H9 (cell line): ENCODE data around the gene ITGA1. TPM values are rescaled to one million over a fixed set of nuclear protein-coding genes. Genes with fewer than 3 reads are reported as not detected.

Experiments
- DNase-seq: peaks from one replicate; pipeline ENCODE4 v3.0.0-alpha.2; 2017
- H2AFZ ChIP-seq: one replicate; pipeline ENCODE4 v1.6.1; 2013; ENCODE audit warnings: mild to moderate bottlenecking, low read length, control low read depth, moderate library complexity
- H2AK5ac ChIP-seq: 2 replicates; pipeline ENCODE4 v1.6.1; 2013; ENCODE audit warnings: low read length, control low read depth, mixed read lengths; ENCODE audit not compliant: insufficient read length
- H2BK120ac ChIP-seq: one replicate; pipeline ENCODE4 v1.6.1; 2013; ENCODE audit warnings: low read depth, mild to moderate bottlenecking, low read length, control low read depth, inconsistent platforms; ENCODE audit not compliant: poor library complexity, severe bottlenecking
- H2BK12ac ChIP-seq: 2 replicates; pipeline ENCODE4 v1.6.1; 2013; ENCODE audit warnings: low read length, control low read depth, mixed read lengths, low read depth; ENCODE audit not compliant: insufficient read length
- H2BK15ac ChIP-seq: 2 replicates; pipeline ENCODE4 v1.6.1; 2013; ENCODE audit warnings: low read depth, low read length, control low read depth
- H2BK20ac ChIP-seq: one replicate; pipeline ENCODE4 v1.6.1; 2013; ENCODE audit warnings: low read depth, mild to moderate bottlenecking, low read length, control low read depth, inconsistent platforms; ENCODE audit not compliant: poor library complexity, severe bottlenecking
- H2BK5ac ChIP-seq: 2 replicates; pipeline ENCODE4 v1.6.1; 2013; ENCODE audit warnings: low read length, control low read depth, mixed read lengths; ENCODE audit not compliant: insufficient read length
- H3K14ac ChIP-seq: 2 replicates; pipeline ENCODE4 v1.6.1; 2013; ENCODE audit warnings: low read length, control low read depth; ENCODE audit not compliant: insufficient read depth
- H3K18ac ChIP-seq: 2 replicates; pipeline ENCODE4 v1.6.1; 2013; ENCODE audit warnings: low read depth, mild to moderate bottlenecking, mixed read lengths, low read length, control low read depth; ENCODE audit not compliant: insufficient read length
- H3K23ac ChIP-seq: 2 replicates; pipeline ENCODE4 v1.6.1; 2013; ENCODE audit warnings: low read length, control low read depth, mixed read lengths, low read depth; ENCODE audit not compliant: insufficient read length
- H3K23me2 ChIP-seq: 2 replicates; pipeline ENCODE4 v1.6.1; 2013; ENCODE audit warnings: low read depth, mild to moderate bottlenecking, mixed read lengths, low read length, control low read depth; ENCODE audit not compliant: insufficient read length, poor library complexity, severe bottlenecking
- H3K27ac ChIP-seq: 2 replicates; pipeline ENCODE4 v1.5.1; 2013; ENCODE audit warnings: low read length, control low read depth, mixed read lengths, low read depth; ENCODE audit not compliant: insufficient read length
- H3K27me3 ChIP-seq: 2 replicates; pipeline ENCODE4 v1.6.1; 2013; ENCODE audit warnings: low read length, control low read depth, inconsistent platforms; ENCODE audit not compliant: insufficient read depth
- H3K4ac ChIP-seq: 2 replicates; pipeline ENCODE4 v1.6.1; 2013; ENCODE audit warnings: low read depth, mild to moderate bottlenecking, control low read depth, inconsistent platforms, low read length, moderate library complexity
- H3K4me1 ChIP-seq: 2 replicates; pipeline ENCODE4 v1.6.1; 2013; ENCODE audit warnings: low read length, control low read depth, inconsistent platforms; ENCODE audit not compliant: insufficient read depth
- H3K4me2 ChIP-seq: 2 replicates; pipeline ENCODE4 v1.6.1; 2013; ENCODE audit warnings: low read length, control low read depth, mixed read lengths; ENCODE audit not compliant: insufficient read length, insufficient read depth
- H3K56ac ChIP-seq: 2 replicates; pipeline ENCODE4 v1.6.1; 2013; ENCODE audit warnings: low read depth, mild to moderate bottlenecking, mixed read lengths, low read length, control low read depth; ENCODE audit not compliant: insufficient read length
- H3K79me1 ChIP-seq: 2 replicates; pipeline ENCODE4 v1.6.1; 2013; ENCODE audit warnings: low read depth, mild to moderate bottlenecking, moderate library complexity, low read length, control low read depth, inconsistent platforms; ENCODE audit not compliant: insufficient read depth, poor library complexity, severe bottlenecking
- H3K79me2 ChIP-seq: 2 replicates; pipeline ENCODE4 v1.6.1; 2013; ENCODE audit warnings: low read length, control low read depth, inconsistent platforms; ENCODE audit not compliant: insufficient read depth
- H3K9ac ChIP-seq: 2 replicates; pipeline ENCODE4 v1.6.1; 2013; ENCODE audit warnings: low read length, control low read depth, mixed read lengths; ENCODE audit not compliant: insufficient read length; ENCODE audit errors: extremely low read depth
- H3K9me3 ChIP-seq: one replicate; pipeline ENCODE4 v1.6.1; 2013; ENCODE audit warnings: low read depth, low read length, inconsistent platforms; ENCODE audit not compliant: control insufficient read depth
- H3T11ph ChIP-seq: one replicate; pipeline ENCODE4 v1.6.1; 2013; ENCODE audit warnings: mild to moderate bottlenecking, low read length, control low read depth, inconsistent platforms
- H4K20me1 ChIP-seq: one replicate; pipeline ENCODE4 v1.6.1; 2013; ENCODE audit not compliant: control insufficient read depth, insufficient read length, insufficient read depth
- H4K5ac ChIP-seq: 2 replicates; pipeline ENCODE4 v1.6.1; 2013; ENCODE audit warnings: low read depth, mild to moderate bottlenecking, mixed read lengths, low read length, control low read depth; ENCODE audit not compliant: insufficient read length
- H4K8ac ChIP-seq: replicated peaks from 2 replicates; pipeline ENCODE4 v1.6.1; 2013; ENCODE audit warnings: low read length, control low read depth, mixed read lengths, low read depth; ENCODE audit not compliant: insufficient read length
- H4K91ac ChIP-seq: 2 replicates; pipeline ENCODE4 v1.6.1; 2013; ENCODE audit warnings: low read depth, mild to moderate bottlenecking, moderate library complexity, mixed read lengths, low read length, control low read depth; ENCODE audit not compliant: insufficient read length
- H3K27ac Mint-ChIP-seq, 3 experiments: 2 replicates in 2 of 3; 3 replicates in 1 of 3; pipeline ENCODE4 v1.8.0; 2020 to 2021; ENCODE audit warnings: mixed read lengths in 3 of 3, mild to moderate bottlenecking in 1 of 3, moderate library complexity in 1 of 3
- H3K27me3 Mint-ChIP-seq: 2 replicates; pipeline ENCODE4 v1.8.0; 2021; ENCODE audit warnings: low read depth, mild to moderate bottlenecking, moderate library complexity, mixed read lengths
- H3K36me3 Mint-ChIP-seq, 3 experiments: 2 replicates in 2 of 3; 3 replicates in 1 of 3; pipeline ENCODE4 v1.8.0; 2020 to 2021; ENCODE audit warnings: low read depth in 3 of 3, mixed read lengths in 3 of 3; ENCODE audit not compliant: insufficient read depth in 1 of 3
- H3K4me1 Mint-ChIP-seq, 2 experiments: 2 replicates each; pipeline ENCODE4 v1.8.0; 2020; ENCODE audit warnings: mixed read lengths in 2 of 2
- H3K4me3 Mint-ChIP-seq, 2 experiments: 2 replicates in 1 of 2; 3 replicates in 1 of 2; pipeline ENCODE4 v1.8.0; 2020 to 2021; ENCODE audit warnings: mild to moderate bottlenecking in 2 of 2, mixed read lengths in 2 of 2, moderate library complexity in 1 of 2
- H3K9me3 Mint-ChIP-seq, 2 experiments: 2 replicates in 1 of 2; 3 replicates in 1 of 2; pipeline ENCODE4 v1.8.0; 2020; ENCODE audit warnings: mild to moderate bottlenecking in 2 of 2, mixed read lengths in 2 of 2, moderate library complexity in 1 of 2
- CTCF ChIP-seq: fragments of 200-600 bp; sonication (generic); conservative IDR thresholded peaks from 3 replicates; pipeline ENCODE4 v1.8.0; 2021; ENCODE audit warnings: antibody characterized with exemption, mild to moderate bottlenecking
- WGBS: extraction: QIAGEN DNeasy Blood & Tissue Kit; methylation state at CpG from one replicate; pipeline ENCODE4 v1.1.7; 2013; ENCODE audit warnings: missing lambda C conversion rate, low lambda C conversion rate, mixed read lengths; ENCODE audit not compliant: insufficient read length; ENCODE audit errors: extremely low coverage; 5-methylcytosine and 5-hydroxymethylcytosine counted together
- total RNA-seq: library from RNA; stranded (reverse); gene quantifications from 2 replicates; pipeline ENCODE4 v1.2.1, GENCODE V29; 2021

Gene ITGA1
- total RNA-seq, 1 experiment from 2014 or later, result 3.9 TPM

GRCh38 chr5:52808316-52808901, 20.7 kb downstream of the ITGA1 start:
- no peak overlapping the region for H3K9ac ChIP-seq
- H2BK20ac ChIP-seq, result no peak overlapping the region
- no peak overlapping the region for H4K5ac ChIP-seq
- no peak overlapping the region for H2AK5ac ChIP-seq
- H3T11ph ChIP-seq, result no peak overlapping the region
- Mint-ChIP-seq H3K27ac (no peak overlapping the region), H3K4me1 (peaks cover 11 to 12% of the 10 kb centered on the region in 2 experiments), H3K4me3 (no peak overlapping the region), H3K36me3 (no peaks in the 10 kb centered on the region; a peak in 1 of 7 replicates), H3K9me3 (no peaks in the 10 kb centered on the region), H3K27me3 (no peaks in the 10 kb centered on the region)
- no peak overlapping the region for H2AFZ ChIP-seq
- TF ChIP-seq CTCF, result no peak
- DNase-seq, result no peak
- H3K18ac ChIP-seq, result no peak overlapping the region
- no peak overlapping the region for H3K4me2 ChIP-seq
- H2BK120ac ChIP-seq, result no peak overlapping the region
- no peak overlapping the region for H3K56ac ChIP-seq
- H3K27ac ChIP-seq, result no peak overlapping the region
- H3K23ac ChIP-seq, result no peak overlapping the region
- H4K91ac ChIP-seq, result no peak overlapping the region
- no peak overlapping the region for H2BK12ac ChIP-seq
- H3K27me3 ChIP-seq, result no peaks in the 10 kb centered on the region
- H2BK15ac ChIP-seq, result no peak overlapping the region
- H3K4me1 ChIP-seq, result no peaks in the 10 kb centered on the region
- H3K23me2 ChIP-seq, result no peaks in the 10 kb centered on the region
- no peaks in the 10 kb centered on the region for H4K20me1 ChIP-seq
- no peaks in the 10 kb centered on the region for H3K79me1 ChIP-seq
- H3K4ac ChIP-seq, result no peak overlapping the region
- WGBS, result no CpG with 5 or more reads among the region's 2 CpGs
- H4K8ac ChIP-seq, result no peak overlapping the region
- H3K9me3 ChIP-seq, result no peaks in the 10 kb centered on the region
- no peak overlapping the region for H3K14ac ChIP-seq
- peaks cover 2% of the 10 kb centered on the region; the same call in 1 of the 2 replicates for H3K79me2 ChIP-seq
- no peak overlapping the region for H2BK5ac ChIP-seq
